Measurements from ENCODE around the gene LILRB4. TPM values are rescaled to one million over a fixed set of nuclear protein-coding genes. Genes with fewer than 3 reads are reported as not detected.

LILRB4 gene
- 1 to 10 TPM in 1 of 4 donors, under 1 TPM in 1, not detected in 2; 0.48 to 1.5 TPM for total RNA-seq

GRCh38 chr19:54662730-54663129, at the start of gene LILRB4:
Gene LILRB4 (plus strand): TSS chr19:54662985. CDS start chr19:54663034, 49 bp downstream.
- H3K4me1 ChIP-seq = no peaks in the 10 kb centered on the region
- no peaks in the 10 kb centered on the region for H3K36me3 ChIP-seq
- TF ChIP-seq POLR2A (IDR thresholded peaks at IDR 0.05) = no peak
- no peak for TF ChIP-seq CTCF (IDR thresholded peaks at IDR 0.05)
- intact Hi-C loops (cut with DNase I; ENCODE audit: low total_unique reads) = no loop called here
- no peak for DNase-seq
- no peaks in the 10 kb centered on the region for H3K9me3 ChIP-seq
- H3K27me3 ChIP-seq = no peaks in the 10 kb centered on the region
- H3K4me3 ChIP-seq = no peak within 1 kb of the TSS
- no peak within 1 kb of the TSS for H3K27ac ChIP-seq

- intact Hi-C loops (cut with DNase I; ENCODE audit: low total_unique reads) = no loop called here
- no peaks in the 10 kb centered on the region for H3K4me1 ChIP-seq
- no peaks in the 10 kb centered on the region for H3K9me3 ChIP-seq
- H3K4me3 ChIP-seq = no peak overlapping the region
- no peaks in the 10 kb centered on the region for H3K36me3 ChIP-seq
- no peak for DNase-seq
- no peak overlapping the region for H3K27ac ChIP-seq
- TF ChIP-seq POLR2A (IDR thresholded peaks at IDR 0.05) = no peak
- TF ChIP-seq CTCF (IDR thresholded peaks at IDR 0.05) = no peak
- no peaks in the 10 kb centered on the region for H3K27me3 ChIP-seq
Measured at GRCh38 chr19:54614726-54615125, 48.1 kb upstream of the LILRB4 start.

- intact Hi-C loops (cut with DNase I; ENCODE audit: low total_unique reads) = no loop called here
- Histone ChIP-seq H3K27me3 (no peaks in the 10 kb centered on the region), H3K36me3 (no peaks in the 10 kb centered on the region), H3K9me3 (no peaks in the 10 kb centered on the region), H3K4me3 (no peak overlapping the region), H3K27ac (no peak overlapping the region), H3K4me1 (no peaks in the 10 kb centered on the region)
- DNase-seq = no peak
- TF ChIP-seq POLR2A (IDR thresholded peaks at IDR 0.05) = no peak
- TF ChIP-seq CTCF (IDR thresholded peaks at IDR 0.05) = no peak
Measured at GRCh38 chr19:54616057-54616456, 46.7 kb upstream of the LILRB4 start.

GRCh38 chr19:54616821-54617560, 45.8 kb upstream of the LILRB4 start:
- H3K36me3 ChIP-seq = no peaks in the 10 kb centered on the region
- TF ChIP-seq CTCF (IDR thresholded peaks at IDR 0.05) (no peak), POLR2A (IDR thresholded peaks at IDR 0.05) (no peak)
- DNase-seq = no peak
- intact Hi-C loops (cut with DNase I; ENCODE audit: low total_unique reads) = no loop called here
- H3K27me3 ChIP-seq = no peaks in the 10 kb centered on the region
- no peaks in the 10 kb centered on the region for H3K4me1 ChIP-seq
- no peak overlapping the region for H3K27ac ChIP-seq
- H3K4me3 ChIP-seq = no peak overlapping the region
- no peaks in the 10 kb centered on the region for H3K9me3 ChIP-seq

GRCh38 chr19:54620464-54620863, 42.3 kb upstream of the LILRB4 start:
- DNase-seq = no peak
- Histone ChIP-seq H3K27ac (no peak overlapping the region), H3K27me3 (no peaks in the 10 kb centered on the region), H3K9me3 (no peaks in the 10 kb centered on the region), H3K36me3 (no peaks in the 10 kb centered on the region), H3K4me1 (no peaks in the 10 kb centered on the region), H3K4me3 (no peak overlapping the region)
- intact Hi-C loops (cut with DNase I; ENCODE audit: low total_unique reads) = no loop called here
- TF ChIP-seq POLR2A (IDR thresholded peaks at IDR 0.05) = no peak
